GM04504 (cell line): ENCODE measurements around the gene ATF7.
"Not testable (repeated sequence)": the region's sequence is repeated elsewhere in the genome, so short reads cannot be mapped to it uniquely, and the experiment has no call there.

Source experiments
- DNase-seq: peaks from one replicate; pipeline ENCODE4 v3.0.0-alpha.2; 2012; ENCODE audit warnings: low read depth

Gene ATF7

GRCh38 chr12:53594897-53595615 lies 31.1 kb downstream of the ATF7 start:
- no peak for DNase-seq

- DNase-seq, result no peak
Measured at GRCh38 chr12:53593707-53594106, 32.5 kb downstream of the ATF7 start.

- no peak for DNase-seq
Measured at GRCh38 chr12:53593031-53593430, 33.2 kb downstream of the ATF7 start.

- DNase-seq, result no peak
Measured at GRCh38 chr12:53592426-53592825, 33.8 kb downstream of the ATF7 start.

- DNase-seq, result no peak
Measured at GRCh38 chr12:53591301-53592206, 34.6 kb downstream of the ATF7 start.

GRCh38 chr12:53590652-53591051 lies 35.5 kb downstream of the ATF7 start:
- DNase-seq, result no peak

- no peak for DNase-seq
Measured at GRCh38 chr12:53589915-53590314, 36.3 kb downstream of the ATF7 start.

- DNase-seq, result no peak
Measured at GRCh38 chr12:53589423-53589822, 36.8 kb downstream of the ATF7 start.

GRCh38 chr12:53588123-53588522 lies 38.1 kb downstream of the ATF7 start:
- DNase-seq, result no peak

- DNase-seq, result no peak
Measured at GRCh38 chr12:53586745-53587144, 39.4 kb downstream of the ATF7 start.

GRCh38 chr12:53585448-53586125 lies 40.6 kb downstream of the ATF7 start:
- DNase-seq, result no peak

- no peak for DNase-seq
Measured at GRCh38 chr12:53579545-53579955, 46.6 kb downstream of the ATF7 start.

GRCh38 chr12:53578783-53579182 lies 47.4 kb downstream of the ATF7 start:
- DNase-seq, result no peak

GRCh38 chr12:53577941-53578352 lies 48.2 kb downstream of the ATF7 start:
- no peak for DNase-seq

- DNase-seq, result no peak
Measured at GRCh38 chr12:53575502-53576249, 50.5 kb downstream of the ATF7 start.

- DNase-seq, result no peak
Measured at GRCh38 chr12:53572134-53572758, 53.9 kb downstream of the ATF7 start.

GRCh38 chr12:53571295-53571694 lies 54.9 kb downstream of the ATF7 start:
- DNase-seq, result no peak

- peak; percentile 24 for DNase-seq
Measured at GRCh38 chr12:53568809-53569557, 57.2 kb downstream of the ATF7 start.

GRCh38 chr12:53567961-53568808 lies 58.0 kb downstream of the ATF7 start:
- no peak for DNase-seq

GRCh38 chr12:53565376-53565775 lies 60.8 kb downstream of the ATF7 start:
- not testable (repeated sequence) for DNase-seq
